Stomach smooth muscle (tissue), 2 donors: ENCODE data around the gene MFAP3.
A peak's percentile ranks its signal among the peaks of the same experiment; 100 is the strongest.

Experiments used
- H3K27ac ChIP-seq: one replicate; pipeline ENCODE4 v1.7.0; 2013; ENCODE audit warnings: mild to moderate bottlenecking, low read length, inconsistent platforms
- H3K27me3 ChIP-seq, 2 donors: one replicate each; pipeline ENCODE4 v1.7.0; 2013; ENCODE audit warnings: low read length in 2 of 2; ENCODE audit not compliant: insufficient read depth in 2 of 2, control insufficient read depth in 1 of 2
- H3K36me3 ChIP-seq, 2 donors: one replicate each; pipeline ENCODE4 v1.7.0; 2013; ENCODE audit warnings: low read length in 2 of 2; ENCODE audit not compliant: control insufficient read depth in 2 of 2, insufficient read depth in 2 of 2
- H3K4me1 ChIP-seq: one replicate; pipeline ENCODE4 v1.7.0; 2013; ENCODE audit warnings: low read length; ENCODE audit not compliant: control insufficient read depth, insufficient read depth
- H3K4me3 ChIP-seq, 2 donors: one replicate each; pipeline ENCODE4 v1.7.0; 2013; ENCODE audit warnings: low read length in 2 of 2
- H3K9ac ChIP-seq, 2 donors: one replicate each; pipeline ENCODE4 v1.7.0; 2013; ENCODE audit warnings: low read length in 2 of 2, mild to moderate bottlenecking in 1 of 2
- H3K9me3 ChIP-seq, 2 donors: one replicate each; pipeline ENCODE4 v1.7.0; 2013; ENCODE audit warnings: low read length in 2 of 2; ENCODE audit not compliant: control insufficient read depth in 2 of 2
- donor health status: healthy.
- donor health status: Pancreatic carcinoma.

The MFAP3 gene

GRCh38 chr5:154038707-154039457 is at the start of gene MFAP3, which contains the start of gene FAM114A2:
MFAP3 (plus strand) TSS chr5:154038967; CDS start chr5:154049723, 10,756 bp downstream.
FAM114A2 (minus strand) TSS chr5:154038910; CDS start chr5:154034953, 3,957 bp downstream.
- peak within 1 kb of the TSS; percentile 89 to 95 for H3K9ac ChIP-seq
- no peaks in the 10 kb centered on the region for H3K36me3 ChIP-seq
- H3K4me1 ChIP-seq, result peaks cover 4% of the 10 kb centered on the region
- no peaks in the 10 kb centered on the region for H3K9me3 ChIP-seq
- H3K27ac ChIP-seq, result peak within 1 kb of the TSS; percentile 84
- H3K27me3 ChIP-seq, result no peaks in the 10 kb centered on the region
- peak within 1 kb of the TSS; percentile 95 to 97 for H3K4me3 ChIP-seq

DNA sequence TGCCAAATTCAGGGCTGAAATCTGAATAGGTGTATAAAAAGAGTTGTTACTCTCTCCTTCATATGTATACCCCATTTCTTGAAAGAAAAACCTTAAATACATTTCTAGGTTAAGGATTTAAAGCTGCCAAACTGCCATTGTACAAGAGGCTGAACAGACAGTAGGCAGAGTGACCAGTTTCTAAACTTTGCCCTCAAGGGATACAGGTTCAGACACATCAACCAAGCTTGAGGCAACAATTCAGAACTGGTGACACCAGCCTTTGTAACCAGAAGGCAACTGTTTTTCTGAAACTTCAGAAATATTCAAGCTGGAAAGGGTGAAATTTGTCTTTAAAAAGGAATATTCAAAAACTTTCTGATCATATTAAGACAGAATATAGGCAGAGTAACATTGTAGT is 47.6 kb upstream of the MFAP3 start:
- H3K27ac ChIP-seq, result no peak overlapping the region
- H3K9ac ChIP-seq, result no peak overlapping the region
- H3K27me3 ChIP-seq, result no peaks in the 10 kb centered on the region
- H3K4me1 ChIP-seq, result no peaks in the 10 kb centered on the region
- H3K36me3 ChIP-seq, result peaks cover 2 to 15% of the 10 kb centered on the region in 2 donors
- no peaks in the 10 kb centered on the region for H3K9me3 ChIP-seq
- H3K4me3 ChIP-seq, result no peak overlapping the region

GRCh38 chr5:153998010-153998409 is 40.8 kb upstream of the MFAP3 start:
- no peak overlapping the region for H3K27ac ChIP-seq
- H3K4me3 ChIP-seq, result no peak overlapping the region
- no peak overlapping the region for H3K9ac ChIP-seq
- H3K9me3 ChIP-seq, result no peaks in the 10 kb centered on the region
- H3K36me3 ChIP-seq, result peaks cover 5 to 19% of the 10 kb centered on the region in 2 donors
- H3K27me3 ChIP-seq, result no peaks in the 10 kb centered on the region
- H3K4me1 ChIP-seq, result no peaks in the 10 kb centered on the region

DNA sequence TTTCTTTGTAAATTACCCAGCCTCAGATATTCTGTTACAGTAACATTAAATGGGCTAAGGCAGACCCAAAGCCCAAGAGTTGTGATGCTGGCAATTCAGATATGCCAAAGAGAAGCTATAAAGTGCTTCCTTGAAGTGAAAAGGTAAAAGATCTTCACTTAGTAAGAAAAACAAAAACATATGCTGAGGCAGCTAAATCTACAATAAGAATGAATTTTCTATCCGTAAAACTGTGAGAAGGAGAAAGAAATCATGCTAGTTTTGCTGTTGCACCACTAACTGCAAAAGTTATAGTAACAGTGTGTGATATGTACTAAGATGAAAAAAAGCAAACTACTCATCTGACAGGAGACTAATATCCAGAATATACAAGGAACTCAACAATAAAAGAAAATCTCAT is 40.0 kb upstream of the MFAP3 start:
- Histone ChIP-seq H3K27me3 (no peaks in the 10 kb centered on the region), H3K36me3 (peaks cover 5 to 19% of the 10 kb centered on the region in 2 donors), H3K27ac (no peak overlapping the region), H3K4me3 (no peak overlapping the region), H3K9ac (no peak overlapping the region), H3K9me3 (no peaks in the 10 kb centered on the region), H3K4me1 (no peaks in the 10 kb centered on the region)

DNA sequence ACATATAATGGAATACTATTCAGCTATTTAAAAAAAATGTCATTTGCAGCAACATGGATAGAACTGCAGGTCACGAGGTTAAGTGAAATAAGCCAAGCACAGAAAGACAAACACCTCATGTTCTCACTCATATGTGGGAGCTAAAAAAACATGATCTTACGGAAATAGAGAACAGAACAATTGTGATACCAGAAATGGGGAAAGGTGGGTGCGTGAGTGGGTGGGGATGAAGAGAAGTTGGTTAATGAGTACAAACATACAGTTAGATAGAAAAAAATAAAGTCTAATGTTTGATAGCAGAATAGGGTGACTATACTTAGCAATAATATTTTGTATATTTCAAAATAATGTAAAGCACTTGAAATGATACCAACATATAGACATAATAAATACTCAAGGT is 38.8 kb upstream of the MFAP3 start:
- no peak overlapping the region for H3K4me3 ChIP-seq
- no peaks in the 10 kb centered on the region for H3K27me3 ChIP-seq
- H3K27ac ChIP-seq, result no peak overlapping the region
- H3K36me3 ChIP-seq, result peaks cover 5 to 13% of the 10 kb centered on the region in 2 donors
- H3K9ac ChIP-seq, result no peak overlapping the region
- H3K9me3 ChIP-seq, result no peaks in the 10 kb centered on the region
- no peaks in the 10 kb centered on the region for H3K4me1 ChIP-seq

GRCh38 chr5:154000703-154001102 is 38.1 kb upstream of the MFAP3 start:
- H3K9me3 ChIP-seq, result no peaks in the 10 kb centered on the region
- no peak overlapping the region for H3K9ac ChIP-seq
- peaks cover 5 to 13% of the 10 kb centered on the region in 2 donors for H3K36me3 ChIP-seq
- no peaks in the 10 kb centered on the region for H3K27me3 ChIP-seq
- H3K4me1 ChIP-seq, result no peaks in the 10 kb centered on the region
- no peak overlapping the region for H3K27ac ChIP-seq
- H3K4me3 ChIP-seq, result no peak overlapping the region

DNA sequence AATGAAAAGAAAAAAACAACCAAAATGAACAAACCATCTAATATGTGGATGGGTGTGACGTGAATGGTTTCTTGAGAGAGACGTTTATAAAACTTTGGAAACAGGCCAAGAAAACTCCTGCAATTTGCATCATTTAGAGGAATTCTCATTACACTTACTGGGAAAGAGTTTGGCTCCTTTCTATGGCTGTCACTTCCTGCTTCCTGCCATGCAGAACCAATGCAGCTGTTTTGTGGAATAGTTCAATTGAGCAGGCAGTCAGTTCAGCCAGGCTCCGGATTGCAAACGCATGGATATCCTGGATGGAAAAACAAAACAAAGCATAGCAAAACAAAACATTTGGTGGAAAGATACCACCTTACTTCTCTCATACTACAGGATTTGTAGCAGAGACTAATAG is 36.7 kb upstream of the MFAP3 start:
- Histone ChIP-seq H3K4me1 (no peaks in the 10 kb centered on the region), H3K9me3 (no peaks in the 10 kb centered on the region), H3K27me3 (no peaks in the 10 kb centered on the region), H3K4me3 (no peak overlapping the region), H3K27ac (peak overlapping the region; percentile 53), H3K9ac (no peak overlapping the region), H3K36me3 (peaks cover 3 to 12% of the 10 kb centered on the region in 2 donors)

DNA sequence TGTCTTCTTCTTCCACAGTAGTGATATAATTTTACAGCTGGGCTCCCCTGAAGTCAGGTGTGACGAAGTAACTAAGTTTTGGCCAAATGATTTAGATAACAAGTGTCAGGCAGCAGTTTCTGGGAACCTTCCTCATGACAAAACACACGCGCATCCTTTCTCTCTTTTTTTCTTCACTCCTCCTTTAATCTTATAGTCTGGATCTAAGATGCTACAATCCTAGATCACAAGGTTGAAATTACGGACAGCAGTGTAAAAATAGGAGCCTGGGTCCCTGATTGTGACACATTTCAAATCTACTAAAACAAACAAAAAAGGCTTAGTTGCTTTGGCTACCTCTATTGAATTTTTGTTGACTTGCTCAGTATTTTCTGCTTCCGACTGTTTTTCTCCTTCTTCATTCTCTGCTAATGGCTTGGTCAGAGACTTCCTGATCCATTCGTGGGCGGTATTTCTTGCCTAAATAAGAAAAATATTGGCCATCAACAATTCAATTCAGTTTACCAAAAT is 36.2 kb upstream of the MFAP3 start:
- Histone ChIP-seq H3K9me3 (no peaks in the 10 kb centered on the region), H3K4me3 (no peak overlapping the region), H3K27ac (peak overlapping the region; percentile 53), H3K27me3 (no peaks in the 10 kb centered on the region), H3K4me1 (no peaks in the 10 kb centered on the region), H3K36me3 (peaks cover 0 to 8% of the 10 kb centered on the region in 2 donors), H3K9ac (no peak overlapping the region)

DNA sequence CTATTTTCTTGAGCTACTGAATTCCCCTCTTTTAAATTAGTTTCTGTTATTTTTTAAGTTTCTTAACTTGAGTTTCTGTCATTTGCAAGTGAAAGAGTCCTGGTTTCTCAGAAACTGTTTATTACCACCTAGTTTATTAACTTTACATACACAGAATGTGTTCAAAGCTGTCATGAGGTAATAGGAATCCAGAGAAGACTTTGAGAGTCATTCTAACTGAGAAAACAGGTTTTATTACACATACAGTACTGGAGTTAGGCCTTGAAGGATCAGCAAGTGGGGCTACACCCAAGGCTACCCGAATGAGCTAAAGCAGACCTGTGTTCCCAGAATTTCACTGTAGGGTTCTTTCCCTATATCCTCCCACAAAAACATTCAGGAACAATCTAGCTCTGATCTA is 33.1 kb upstream of the MFAP3 start:
- H3K9me3 ChIP-seq, result no peaks in the 10 kb centered on the region
- H3K9ac ChIP-seq, result no peak overlapping the region
- H3K27ac ChIP-seq, result no peak overlapping the region
- no peak overlapping the region for H3K4me3 ChIP-seq
- H3K27me3 ChIP-seq, result no peaks in the 10 kb centered on the region
- H3K36me3 ChIP-seq, result peaks cover 5 to 10% of the 10 kb centered on the region in 2 donors
- no peaks in the 10 kb centered on the region for H3K4me1 ChIP-seq

GRCh38 chr5:154010660-154011059 is 28.1 kb upstream of the MFAP3 start:
- H3K9ac ChIP-seq, result no peak overlapping the region
- no peak overlapping the region for H3K27ac ChIP-seq
- H3K36me3 ChIP-seq, result peaks cover 18 to 21% of the 10 kb centered on the region in 2 donors
- H3K4me1 ChIP-seq, result no peaks in the 10 kb centered on the region
- no peaks in the 10 kb centered on the region for H3K27me3 ChIP-seq
- H3K9me3 ChIP-seq, result no peaks in the 10 kb centered on the region
- no peak overlapping the region for H3K4me3 ChIP-seq

GRCh38 chr5:154015071-154015693 is 23.6 kb upstream of the MFAP3 start:
- Histone ChIP-seq H3K9ac (no peak overlapping the region), H3K4me1 (no peaks in the 10 kb centered on the region), H3K36me3 (peaks cover 16 to 21% of the 10 kb centered on the region in 2 donors), H3K27me3 (no peaks in the 10 kb centered on the region), H3K27ac (no peak overlapping the region), H3K4me3 (no peak overlapping the region), H3K9me3 (no peaks in the 10 kb centered on the region)
